Stimulated activated CD4-positive, alpha-beta T cell treated with anti-CD3 and anti-CD28 coated beads, Interleukin-1b, Interleukin-23, amount 100 ng/mL, for 24 hours (primary cell): Measurements from ENCODE around the gene PDXDC1.
"Not testable (repeated sequence)": the region's sequence is repeated elsewhere in the genome, so short reads cannot be mapped to it uniquely, and the experiment has no call there.

Experiments used
- DNase-seq, 4 experiments: peaks; one replicate each; pipeline ENCODE4 v3.0.0-alpha.2; 2020; ENCODE audit warnings: low read depth in 4 of 4, low spot score in 1 of 4

Gene PDXDC1

DNA sequence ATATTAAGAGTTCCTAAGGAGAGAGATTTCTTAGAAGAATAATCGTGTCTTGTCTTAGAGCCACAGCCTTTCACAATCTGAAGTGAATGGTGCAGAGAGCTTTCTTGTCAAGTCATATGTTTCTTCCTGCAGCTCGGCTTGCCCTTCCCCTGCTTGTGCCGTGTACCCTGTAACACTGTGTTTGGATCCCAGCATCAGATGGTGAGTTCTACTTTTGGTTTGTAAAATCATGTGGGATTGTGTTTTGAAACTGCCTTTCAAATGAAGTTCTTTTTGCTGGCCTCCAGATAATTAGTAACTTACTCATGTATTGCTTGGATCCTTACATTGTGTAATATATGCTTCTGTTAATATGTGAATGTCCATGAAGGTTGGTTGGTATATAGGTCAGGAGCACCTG, 33.8 kb downstream of the PDXDC1 start:
- DNase-seq = not testable (repeated sequence)

- not testable (repeated sequence) for DNase-seq
Observed at GRCh38 chr16:15012941-15013340, 38.1 kb downstream of the PDXDC1 start.

GRCh38 chr16:15015671-15016070, 40.8 kb downstream of the PDXDC1 start:
- not testable (repeated sequence) for DNase-seq

GRCh38 chr16:15016354-15016753, 41.5 kb downstream of the PDXDC1 start:
- not testable (repeated sequence) for DNase-seq

GRCh38 chr16:15016951-15017580, 42.2 kb downstream of the PDXDC1 start:
- DNase-seq = not testable (repeated sequence)

- DNase-seq = not testable (repeated sequence)
Observed at GRCh38 chr16:15021429-15021828, 46.6 kb downstream of the PDXDC1 start.

DNA sequence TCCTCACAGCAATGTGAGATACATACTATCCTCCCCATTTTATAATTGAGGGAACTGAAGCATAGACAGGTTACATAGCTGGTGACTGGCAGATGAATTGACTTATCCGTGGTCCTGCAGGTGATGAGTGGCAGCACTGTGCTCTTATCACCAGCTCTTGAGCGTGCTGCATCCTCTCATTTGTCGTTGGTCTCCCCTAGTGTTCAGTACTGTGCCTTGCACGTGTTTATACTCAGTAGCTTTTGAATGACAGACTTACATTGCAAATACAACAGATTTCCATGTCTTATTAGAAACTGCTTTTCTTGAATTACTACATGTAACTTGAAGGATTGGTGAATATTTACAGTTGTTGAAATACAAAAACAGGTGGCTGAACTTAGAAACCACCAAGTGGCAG, 47.4 kb downstream of the PDXDC1 start:
- DNase-seq = not testable (repeated sequence)

DNA sequence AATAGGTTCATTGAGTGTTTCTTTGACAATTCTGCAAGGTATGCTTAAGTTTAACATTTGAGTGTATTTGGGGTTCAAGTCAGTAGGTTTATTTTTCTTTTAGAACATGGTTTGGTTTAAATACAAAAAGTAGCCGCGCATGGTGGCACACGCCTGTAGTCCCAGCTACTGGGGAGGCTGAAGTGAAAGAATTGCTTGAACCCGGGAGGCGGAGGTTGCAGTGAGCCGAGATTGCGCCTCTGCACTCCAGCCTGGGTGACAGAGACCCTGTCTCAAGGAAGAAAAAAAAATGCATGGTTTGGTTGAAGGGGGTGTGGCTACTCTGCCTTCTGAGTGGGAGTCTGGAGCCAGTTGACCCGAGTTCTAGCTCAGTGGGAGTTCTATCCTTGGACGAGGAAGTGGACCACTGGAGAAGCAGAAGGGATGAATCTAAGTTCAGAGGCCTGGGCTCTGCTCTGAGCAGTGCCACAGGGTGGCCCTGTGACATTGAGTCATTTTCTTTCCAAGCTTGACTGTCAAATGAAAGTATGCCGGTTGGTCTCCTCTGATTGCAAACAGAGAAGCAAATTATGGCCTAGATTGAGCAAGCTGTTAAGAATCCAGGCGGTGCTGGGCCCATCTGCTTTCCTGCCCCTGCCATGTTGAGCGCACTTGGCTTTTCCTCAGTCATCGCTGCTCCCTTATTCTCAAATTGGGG, 48.7 kb downstream of the PDXDC1 start:
- not testable (repeated sequence) for DNase-seq

DNA sequence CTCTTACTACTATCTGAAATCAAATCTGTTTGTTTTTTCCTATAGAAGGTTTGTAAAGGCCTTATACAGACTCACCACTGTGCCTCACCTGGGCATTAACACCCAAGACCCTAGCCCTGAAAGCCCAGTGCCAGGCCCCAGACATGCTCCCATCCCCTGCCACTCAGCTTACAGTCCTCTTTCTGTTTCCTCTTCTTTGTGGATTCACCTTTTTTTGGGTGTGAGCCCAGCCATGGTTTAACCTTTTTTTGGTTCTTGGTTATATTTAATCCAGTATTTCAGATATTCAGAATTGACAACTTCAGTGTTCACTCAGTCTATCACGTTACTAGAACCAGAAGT, 50.0 kb downstream of the PDXDC1 start:
- DNase-seq = not testable (repeated sequence)

DNA sequence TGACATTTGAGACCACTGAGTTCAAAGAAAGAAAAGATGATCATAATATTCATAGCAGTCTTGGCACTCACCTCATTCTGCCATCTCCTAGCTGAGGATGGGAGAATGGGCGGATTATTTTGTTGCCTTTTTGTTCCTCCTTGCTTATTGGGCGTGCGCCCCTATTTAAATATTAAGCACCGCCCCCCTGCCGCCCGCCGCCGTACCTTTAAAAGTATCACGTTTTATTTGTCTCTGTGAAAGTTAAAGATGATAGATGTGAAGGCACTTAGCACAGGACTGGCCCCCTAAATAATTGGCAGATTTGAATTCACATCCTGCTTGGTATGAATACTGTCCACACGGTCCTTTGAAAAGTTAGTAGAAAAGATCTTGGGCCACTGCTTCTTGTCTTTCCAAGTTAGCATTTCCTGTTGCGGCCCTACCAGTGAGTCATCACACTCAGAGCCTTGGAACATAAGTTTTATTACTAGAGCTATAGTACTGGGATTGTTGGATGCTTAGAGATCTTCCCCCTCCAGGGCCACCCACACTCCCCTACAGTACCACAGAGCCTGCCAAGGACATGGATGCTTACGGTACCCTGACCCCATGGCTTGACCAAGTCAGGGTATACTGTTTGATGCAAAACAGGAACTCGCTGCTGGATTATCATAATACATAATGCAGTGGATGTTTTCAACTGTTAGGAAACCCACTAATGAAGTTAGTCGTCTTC, 50.6 kb downstream of the PDXDC1 start:
- not testable (repeated sequence) for DNase-seq

GRCh38 chr16:15027051-15027450, 52.2 kb downstream of the PDXDC1 start:
- not testable (repeated sequence) for DNase-seq

DNA sequence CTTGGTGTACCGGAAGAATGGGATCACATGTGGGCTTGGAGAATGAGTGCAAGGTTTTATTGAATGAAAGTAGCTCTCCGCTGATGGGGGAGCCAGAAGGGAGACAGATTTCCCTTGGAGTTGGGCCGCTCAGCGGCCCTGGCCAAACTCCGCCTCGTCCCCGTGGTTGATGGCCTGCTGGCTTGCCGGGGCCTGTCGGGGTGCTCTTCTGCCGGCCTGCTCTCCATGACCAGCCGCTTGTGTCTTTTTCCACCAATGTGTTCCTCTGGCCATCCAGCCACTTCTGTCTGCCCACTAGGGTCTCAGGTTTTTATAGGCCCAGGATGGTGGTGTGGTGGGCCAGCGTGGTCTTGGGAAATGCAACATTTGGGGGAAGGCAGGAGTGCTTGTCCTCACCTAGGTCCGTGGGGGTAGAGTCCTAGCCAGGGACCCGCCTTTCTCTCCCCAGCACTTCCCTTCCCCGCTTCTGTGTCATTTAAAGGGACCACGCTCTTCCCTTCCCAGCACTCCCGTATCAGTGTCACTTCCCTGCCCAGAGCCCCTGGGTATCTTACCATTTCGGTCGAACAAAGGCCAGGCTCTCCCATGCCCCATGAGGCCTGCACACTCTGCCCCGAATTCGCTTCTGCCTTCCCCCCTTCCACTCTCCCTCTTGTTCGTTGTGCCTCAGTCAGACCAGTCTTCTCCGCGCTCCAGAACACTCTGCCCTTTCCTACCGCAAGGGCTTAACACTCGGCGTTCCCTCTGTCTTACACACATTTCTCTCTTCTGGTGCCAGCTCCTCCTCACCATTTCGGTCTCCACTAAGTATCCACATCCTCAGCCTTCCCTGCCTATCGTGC, 52.9 kb downstream of the PDXDC1 start:
- not testable (repeated sequence) for DNase-seq

GRCh38 chr16:15028345-15028715, 53.5 kb downstream of the PDXDC1 start:
- DNase-seq = not testable (repeated sequence)

DNA sequence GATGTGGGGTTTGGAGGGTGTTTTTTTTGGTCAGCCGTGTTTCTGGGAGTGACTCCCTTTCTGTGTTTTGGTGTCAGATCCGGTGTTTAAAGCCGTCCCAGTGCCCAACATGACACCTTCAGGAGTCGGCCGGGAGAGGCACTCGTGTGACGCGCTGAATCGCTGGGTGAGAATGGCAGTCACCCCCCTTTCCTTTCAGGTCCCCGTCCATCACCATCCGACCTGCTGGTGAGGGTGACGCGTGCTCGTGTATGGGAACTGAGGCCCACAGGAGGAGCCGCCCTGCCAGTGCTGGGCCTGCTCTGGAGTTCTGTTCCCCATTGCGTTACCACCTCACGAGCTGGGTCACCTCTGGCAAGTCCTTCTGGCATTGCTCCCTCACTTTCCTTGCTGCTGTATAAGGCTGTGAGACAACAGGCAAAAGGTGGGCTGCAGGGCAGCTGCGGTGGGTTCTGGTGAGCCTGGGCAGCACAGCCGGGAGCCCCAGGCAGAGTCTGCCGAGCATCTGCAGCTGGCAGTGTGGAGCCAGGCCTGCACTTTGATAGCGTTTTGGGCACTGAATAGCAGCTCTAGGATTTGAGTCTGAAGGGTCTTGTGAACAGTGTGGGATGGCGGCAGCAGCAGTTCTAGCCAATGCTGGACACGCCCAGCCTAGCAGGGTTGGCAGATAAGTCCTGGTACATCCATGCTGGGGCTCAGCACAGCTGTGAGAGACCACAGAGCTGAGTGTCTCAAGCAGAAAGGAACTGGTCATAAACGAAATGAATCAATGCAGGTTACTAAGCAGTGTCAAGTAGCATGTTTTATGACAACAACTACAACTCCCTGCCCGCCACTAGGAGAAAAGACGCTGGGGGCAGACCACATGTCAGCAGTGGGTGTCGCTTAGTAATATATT, 54.2 kb downstream of the PDXDC1 start:
- not testable (repeated sequence) for DNase-seq

- DNase-seq = not testable (repeated sequence)
Observed at GRCh38 chr16:15029749-15030148, 54.9 kb downstream of the PDXDC1 start.

DNA sequence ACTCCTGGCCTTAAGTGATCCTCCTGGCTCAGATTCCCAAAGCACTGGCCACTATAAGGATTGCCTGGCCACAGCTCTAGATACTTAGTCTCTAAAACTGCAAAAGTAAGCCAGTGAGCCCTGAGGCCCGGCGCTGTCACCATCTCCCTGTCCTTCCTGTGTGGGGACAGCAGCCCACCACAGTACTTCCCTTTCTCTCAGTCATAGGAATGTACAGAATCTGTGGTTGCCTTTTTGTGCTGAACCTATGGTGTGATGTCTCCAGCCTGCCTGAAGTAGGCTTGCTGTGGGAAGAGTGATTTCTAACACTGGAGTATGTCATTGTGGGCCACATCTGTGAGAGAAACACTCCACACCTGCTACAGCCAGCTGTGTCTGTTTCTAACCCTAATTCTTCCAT, 56.4 kb downstream of the PDXDC1 start:
- no peak for DNase-seq

DNA sequence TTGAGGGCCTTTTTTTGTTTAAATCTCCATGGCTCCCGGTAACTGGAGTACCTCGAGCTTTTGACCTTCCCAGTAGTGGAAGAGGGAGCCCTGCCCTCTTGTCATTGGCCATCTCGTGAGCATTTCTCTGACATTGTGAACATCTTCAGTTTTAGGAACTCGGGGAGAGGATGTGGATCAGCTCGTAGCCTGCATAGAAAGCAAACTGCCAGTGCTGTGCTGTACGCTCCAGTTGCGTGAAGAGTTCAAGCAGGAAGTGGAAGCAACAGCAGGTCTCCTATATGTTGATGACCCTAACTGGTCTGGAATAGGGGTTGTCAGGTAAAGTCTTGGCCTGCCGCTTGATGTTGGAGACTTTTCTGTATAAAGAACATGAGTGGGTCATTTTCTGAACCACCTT, 56.8 kb downstream of the PDXDC1 start:
- no peak for DNase-seq

DNA sequence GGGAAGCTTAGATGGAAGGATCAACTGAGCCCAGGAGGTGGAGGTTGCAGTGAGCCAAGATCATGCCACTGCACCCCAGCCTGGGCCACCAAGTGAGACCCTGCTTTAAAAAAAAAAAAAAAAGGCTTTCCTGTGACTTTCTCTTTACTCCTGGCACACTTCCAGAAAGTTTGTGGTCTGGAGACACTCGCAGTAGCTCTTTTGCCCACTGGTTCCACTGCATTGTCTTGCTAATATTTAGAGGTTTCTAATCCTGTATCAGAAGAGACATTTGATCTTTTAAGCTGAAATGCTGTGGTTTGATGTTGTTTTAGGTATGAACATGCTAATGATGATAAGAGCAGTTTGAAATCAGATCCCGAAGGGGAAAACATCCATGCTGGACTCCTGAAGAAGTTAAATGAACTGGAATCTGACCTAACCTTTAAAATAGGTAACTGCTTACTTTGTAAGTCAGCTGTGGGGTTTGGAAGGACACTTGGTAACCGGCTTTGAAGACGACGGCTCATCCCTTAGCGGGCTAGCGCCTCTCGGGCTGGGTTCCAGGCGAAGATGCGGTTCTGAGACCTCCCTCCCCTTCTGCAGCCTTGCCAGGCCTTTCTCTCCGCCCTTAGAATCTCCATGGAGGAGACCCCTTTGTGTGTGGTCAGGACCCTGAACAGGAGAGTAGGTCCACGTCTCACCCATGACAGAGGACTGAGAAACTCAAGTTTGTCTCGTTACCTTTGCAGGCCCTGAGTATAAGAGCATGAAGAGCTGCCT, 57.9 kb downstream of the PDXDC1 start:
- DNase-seq = no peak

GRCh38 chr16:15033309-15033707, 58.5 kb downstream of the PDXDC1 start:
- no peak for DNase-seq
